Measurements from ENCODE around the gene GMDS.
A peak's percentile ranks its signal among the peaks of the same experiment; 100 is the strongest.

GMDS gene

DNA sequence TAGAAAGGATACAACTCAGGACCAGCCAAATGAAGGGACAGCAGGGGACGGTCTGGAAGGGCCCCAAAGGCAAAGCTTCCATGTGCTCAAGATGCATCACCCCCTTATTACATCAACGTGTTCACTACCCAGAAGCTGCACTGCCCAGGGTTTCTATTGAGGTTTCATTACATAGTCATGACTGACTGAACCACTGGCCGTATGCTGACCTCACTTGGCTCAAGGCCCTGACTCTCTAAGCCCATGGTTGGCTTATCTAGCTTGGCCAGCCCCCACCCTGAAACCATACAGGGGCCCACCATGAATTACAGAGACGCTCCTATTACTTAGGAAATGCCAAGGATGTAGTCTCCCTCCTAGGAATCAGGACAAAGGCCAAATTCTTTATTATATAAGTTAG, 456.3 kb downstream of the GMDS start:
- Histone ChIP-seq H3K4me2 (ENCODE audit: low read length, poor library complexity, severe bottlenecking) (no peak overlapping the region), H3K23ac (ENCODE audit: low read length in 2 of 2) (no peak overlapping the region), H4K91ac (ENCODE audit: low read length) (no peak overlapping the region), H3K79me1 (replicated peaks; ENCODE audit: low read length, poor library complexity, severe bottlenecking) (peaks cover 1% of the 10 kb centered on the region), H3K27me3 (ENCODE audit: control insufficient read depth in 1 of 2, insufficient read depth in 1 of 2, low read length in 2 of 2) (no peaks in the 10 kb centered on the region), H2BK15ac (ENCODE audit: low read depth, poor library complexity, severe bottlenecking) (no peak overlapping the region), H2AFZ (ENCODE audit: low read depth, low read length) (no peak overlapping the region), H2BK120ac (ENCODE audit: low read depth, low read length) (no peak overlapping the region), H2AK5ac (ENCODE audit: low read length, severe bottlenecking) (no peak overlapping the region), H3K14ac (ENCODE audit: low read length in 2 of 2) (no peak overlapping the region), H3K9me3 (ENCODE audit: control insufficient read depth, low read length) (no peaks in the 10 kb centered on the region), H2BK12ac (ENCODE audit: low read length in 2 of 2) (no peak overlapping the region), H3K9ac (ENCODE audit: low read length) (no peak overlapping the region), H4K8ac (ENCODE audit: low read length) (no peak overlapping the region), H3K4me3 (ENCODE audit: insufficient read depth in 1 of 2, low read depth in 1 of 2, low read length in 2 of 2) (no peak overlapping the region), H2BK5ac (ENCODE audit: low read depth, low read length, poor library complexity, severe bottlenecking) (no peak overlapping the region), H3K18ac (ENCODE audit: low read depth in 1 of 2, low read length in 2 of 2) (no peak overlapping the region), H3K36me3 (ENCODE audit: control insufficient read depth in 1 of 2, insufficient read depth in 2 of 2, low read depth in 1 of 2, low read length in 2 of 2) (peaks cover 0 to 5% of the 10 kb centered on the region in 2 experiments), H3K4ac (ENCODE audit: low read depth in 1 of 2, low read length in 2 of 2) (no peak overlapping the region), H3K27ac (ENCODE audit: low read length, poor library complexity, severe bottlenecking) (no peak overlapping the region), H3K4me1 (ENCODE audit: control insufficient read depth, insufficient read depth, low read depth, low read length) (peaks cover 5% of the 10 kb centered on the region)
- no peak for DNase-seq
- 97% methylated on average over 3 of the region's 4 CpGs for WGBS

DNA sequence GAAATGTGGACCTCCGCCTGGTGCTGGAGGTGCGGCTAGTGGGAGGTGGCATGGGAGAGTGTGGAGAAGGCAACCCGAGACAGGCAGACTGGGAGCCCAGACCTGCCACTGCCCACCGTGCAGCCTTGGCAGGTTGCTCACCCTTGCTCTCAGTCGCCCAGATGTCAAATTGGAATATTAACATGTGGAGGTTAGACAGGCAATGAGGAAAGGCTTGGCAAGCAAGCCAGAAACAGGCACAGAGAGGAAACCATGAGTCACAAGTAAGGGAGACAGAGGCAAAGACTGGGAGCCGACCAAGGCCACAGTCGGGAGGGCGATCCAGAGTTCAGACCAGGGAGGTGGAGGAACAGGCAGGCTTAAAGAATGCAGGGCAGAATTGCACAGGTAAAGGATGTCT, 457.5 kb downstream of the GMDS start:
- Histone ChIP-seq H3K4me3 (ENCODE audit: insufficient read depth in 1 of 2, low read depth in 1 of 2, low read length in 2 of 2) (no peak overlapping the region), H4K91ac (ENCODE audit: low read length) (no peak overlapping the region), H3K4ac (ENCODE audit: low read depth in 1 of 2, low read length in 2 of 2) (no peak overlapping the region), H3K18ac (ENCODE audit: low read depth in 1 of 2, low read length in 2 of 2) (no peak overlapping the region), H2BK12ac (ENCODE audit: low read length in 2 of 2) (no peak overlapping the region), H3K36me3 (ENCODE audit: control insufficient read depth in 1 of 2, insufficient read depth in 2 of 2, low read depth in 1 of 2, low read length in 2 of 2) (peaks cover 0 to 5% of the 10 kb centered on the region in 2 experiments), H2BK15ac (ENCODE audit: low read depth, poor library complexity, severe bottlenecking) (no peak overlapping the region), H2BK5ac (ENCODE audit: low read depth, low read length, poor library complexity, severe bottlenecking) (no peak overlapping the region), H3K27me3 (ENCODE audit: control insufficient read depth in 1 of 2, insufficient read depth in 1 of 2, low read length in 2 of 2) (no peaks in the 10 kb centered on the region), H3K4me1 (ENCODE audit: control insufficient read depth, insufficient read depth, low read depth, low read length) (peaks cover 5% of the 10 kb centered on the region), H2BK120ac (ENCODE audit: low read depth, low read length) (no peak overlapping the region), H2AFZ (ENCODE audit: low read depth, low read length) (no peak overlapping the region), H3K9me3 (ENCODE audit: control insufficient read depth, low read length) (no peaks in the 10 kb centered on the region), H3K79me1 (replicated peaks; ENCODE audit: low read length, poor library complexity, severe bottlenecking) (peaks cover 1% of the 10 kb centered on the region), H3K23ac (ENCODE audit: low read length in 2 of 2) (no peak overlapping the region), H3K9ac (ENCODE audit: low read length) (no peak overlapping the region), H2AK5ac (ENCODE audit: low read length, severe bottlenecking) (peak overlapping the region; percentile 54), H3K4me2 (ENCODE audit: low read length, poor library complexity, severe bottlenecking) (no peak overlapping the region), H4K8ac (ENCODE audit: low read length) (no peak overlapping the region), H3K27ac (ENCODE audit: low read length, poor library complexity, severe bottlenecking) (no peak overlapping the region), H3K14ac (ENCODE audit: low read length in 2 of 2) (no peak overlapping the region)
- WGBS = 87% methylated on average over 8 of the region's 8 CpGs
- DNase-seq = no peak

DNA sequence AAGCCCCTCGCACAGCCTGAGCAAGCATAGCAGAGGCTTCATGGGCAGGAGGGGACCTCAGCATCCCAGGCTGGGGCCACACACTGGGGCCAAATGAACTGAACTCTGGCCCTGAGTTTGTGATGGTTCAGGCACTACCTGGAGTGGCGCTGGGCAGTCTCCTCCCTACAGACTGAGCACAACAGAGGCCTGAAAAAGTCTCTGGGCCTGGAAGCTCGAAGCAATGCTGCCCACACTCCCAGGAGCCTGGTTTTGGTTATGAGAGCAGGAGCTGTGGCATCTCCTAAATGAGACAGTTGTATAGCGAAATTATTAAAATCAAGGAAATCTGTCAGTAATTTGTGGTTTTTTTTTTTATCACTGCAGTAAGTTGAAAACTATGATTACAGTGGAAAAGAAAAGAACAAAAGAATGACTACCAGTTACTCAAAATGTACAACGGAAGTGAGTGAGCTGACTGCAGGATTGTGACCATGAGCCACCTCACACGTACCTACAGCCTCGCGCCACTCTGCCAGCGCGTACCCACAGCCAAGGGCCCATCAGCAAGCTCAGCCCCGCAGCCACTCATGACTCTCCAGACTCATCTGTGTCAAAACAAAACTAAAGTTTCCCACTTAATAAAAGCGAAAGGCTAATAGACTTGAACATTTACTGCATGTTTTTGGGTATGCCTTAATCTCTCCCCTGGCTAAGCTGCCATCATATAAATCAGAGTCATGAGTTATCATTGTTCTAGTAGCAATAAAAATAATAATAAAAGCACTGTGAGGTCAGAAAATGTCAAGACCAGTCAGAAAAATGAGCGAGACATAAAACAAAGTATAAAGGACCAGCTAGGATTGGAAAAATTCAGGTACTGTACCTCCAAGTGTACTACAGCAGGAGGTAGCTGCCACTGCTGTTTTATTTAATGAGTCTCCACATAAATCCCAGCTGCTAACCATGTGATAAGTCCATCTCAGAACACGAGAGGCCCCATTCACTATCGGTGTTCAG, 458.7 kb downstream of the GMDS start:
- WGBS = 93% methylated on average over 13 of the region's 15 CpGs

DNA sequence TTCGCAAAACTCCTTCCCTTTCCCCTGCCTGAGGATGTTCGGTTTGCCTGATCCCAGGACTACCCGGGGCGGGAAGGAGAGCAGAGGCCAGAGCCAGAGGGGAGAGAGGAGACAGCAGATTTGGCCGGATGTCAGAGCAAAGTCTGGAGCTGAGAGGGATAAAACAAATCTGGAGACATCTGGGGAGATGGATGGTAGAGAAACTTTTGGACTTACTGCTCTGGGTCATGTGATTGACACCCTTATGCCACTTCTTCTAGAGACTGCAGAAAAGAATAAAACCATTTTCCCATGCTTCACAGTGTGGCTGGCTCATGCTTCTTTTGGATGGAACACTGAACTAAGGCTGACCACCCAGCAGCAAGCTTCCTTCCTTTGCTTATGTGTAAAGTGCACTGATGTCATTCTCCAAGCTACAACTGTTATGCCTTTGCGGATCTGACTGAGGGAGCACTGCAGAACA, 461.0 kb downstream of the GMDS start:
- Histone ChIP-seq H3K4ac (ENCODE audit: low read depth in 1 of 2, low read length in 2 of 2) (no peak overlapping the region), H2AFZ (ENCODE audit: low read depth, low read length) (no peak overlapping the region), H3K9me3 (ENCODE audit: control insufficient read depth, low read length) (no peaks in the 10 kb centered on the region), H3K27ac (ENCODE audit: low read length, poor library complexity, severe bottlenecking) (no peak overlapping the region), H4K91ac (ENCODE audit: low read length) (no peak overlapping the region), H3K18ac (ENCODE audit: low read depth in 1 of 2, low read length in 2 of 2) (no peak overlapping the region), H3K4me2 (ENCODE audit: low read length, poor library complexity, severe bottlenecking) (no peak overlapping the region), H4K8ac (ENCODE audit: low read length) (no peak overlapping the region), H3K4me3 (ENCODE audit: insufficient read depth in 1 of 2, low read depth in 1 of 2, low read length in 2 of 2) (no peak overlapping the region), H2AK5ac (ENCODE audit: low read length, severe bottlenecking) (no peak overlapping the region), H2BK5ac (ENCODE audit: low read depth, low read length, poor library complexity, severe bottlenecking) (no peak overlapping the region), H2BK12ac (ENCODE audit: low read length in 2 of 2) (no peak overlapping the region), H3K4me1 (ENCODE audit: control insufficient read depth, insufficient read depth, low read depth, low read length) (peaks cover 15% of the 10 kb centered on the region), H3K79me1 (replicated peaks; ENCODE audit: low read length, poor library complexity, severe bottlenecking) (peaks cover 3% of the 10 kb centered on the region), H2BK15ac (ENCODE audit: low read depth, poor library complexity, severe bottlenecking) (no peak overlapping the region), H3K14ac (ENCODE audit: low read length in 2 of 2) (no peak overlapping the region), H3K27me3 (ENCODE audit: control insufficient read depth in 1 of 2, insufficient read depth in 1 of 2, low read length in 2 of 2) (no peaks in the 10 kb centered on the region), H2BK120ac (ENCODE audit: low read depth, low read length) (no peak overlapping the region), H3K23ac (ENCODE audit: low read length in 2 of 2) (no peak overlapping the region), H3K9ac (ENCODE audit: low read length) (no peak overlapping the region), H3K36me3 (ENCODE audit: control insufficient read depth in 1 of 2, insufficient read depth in 2 of 2, low read depth in 1 of 2, low read length in 2 of 2) (peaks cover 0 to 5% of the 10 kb centered on the region in 2 experiments)
- no peak for DNase-seq
- 96% methylated on average over 3 of the region's 6 CpGs for WGBS

More for the DNA sequence above, 458.7 kb downstream of the GMDS start:
- Histone ChIP-seq H4K91ac (ENCODE audit: low read length) (no peak overlapping the region), H3K27ac (ENCODE audit: low read length, poor library complexity, severe bottlenecking) (no peak overlapping the region), H4K8ac (ENCODE audit: low read length) (no peak overlapping the region), H3K18ac (ENCODE audit: low read depth in 1 of 2, low read length in 2 of 2) (no peak overlapping the region), H2AK5ac (ENCODE audit: low read length, severe bottlenecking) (no peak overlapping the region), H3K27me3 (ENCODE audit: control insufficient read depth in 1 of 2, insufficient read depth in 1 of 2, low read length in 2 of 2) (no peaks in the 10 kb centered on the region), H2AFZ (ENCODE audit: low read depth, low read length) (no peak overlapping the region), H3K23ac (ENCODE audit: low read length in 2 of 2) (peak overlapping the region in 1 of 2 experiments; percentile 74), H3K9me3 (ENCODE audit: control insufficient read depth, low read length) (no peaks in the 10 kb centered on the region), H2BK5ac (ENCODE audit: low read depth, low read length, poor library complexity, severe bottlenecking) (no peak overlapping the region), H3K4ac (ENCODE audit: low read depth in 1 of 2, low read length in 2 of 2) (no peak overlapping the region), H3K4me3 (ENCODE audit: insufficient read depth in 1 of 2, low read depth in 1 of 2, low read length in 2 of 2) (no peak overlapping the region), H2BK15ac (ENCODE audit: low read depth, poor library complexity, severe bottlenecking) (no peak overlapping the region), H3K14ac (ENCODE audit: low read length in 2 of 2) (no peak overlapping the region), H3K36me3 (ENCODE audit: control insufficient read depth in 1 of 2, insufficient read depth in 2 of 2, low read depth in 1 of 2, low read length in 2 of 2) (peaks cover 0 to 5% of the 10 kb centered on the region in 2 experiments), H2BK120ac (ENCODE audit: low read depth, low read length) (no peak overlapping the region), H3K4me2 (ENCODE audit: low read length, poor library complexity, severe bottlenecking) (no peak overlapping the region), H3K9ac (ENCODE audit: low read length) (no peak overlapping the region), H3K79me1 (replicated peaks; ENCODE audit: low read length, poor library complexity, severe bottlenecking) (peaks cover 1% of the 10 kb centered on the region), H2BK12ac (ENCODE audit: low read length in 2 of 2) (no peak overlapping the region), H3K4me1 (ENCODE audit: control insufficient read depth, insufficient read depth, low read depth, low read length) (peaks cover 6% of the 10 kb centered on the region)
- no peak for DNase-seq

All from mesenchymal stem cell (in vitro differentiated cells and primary cell).